H9 (cell line): Measurements from ENCODE around the gene CYSLTR2. TPM values are rescaled to one million over a fixed set of nuclear protein-coding genes. Genes with fewer than 3 reads are reported as not detected.

ENCODE experiments used
- DNase-seq: peaks from one replicate; pipeline ENCODE4 v3.0.0-alpha.2; 2017
- H2AFZ ChIP-seq: one replicate; pipeline ENCODE4 v1.6.1; 2013; ENCODE audit warnings: mild to moderate bottlenecking, low read length, control low read depth, moderate library complexity
- H2AK5ac ChIP-seq: 2 replicates; pipeline ENCODE4 v1.6.1; 2013; ENCODE audit warnings: low read length, control low read depth, mixed read lengths; ENCODE audit not compliant: insufficient read length
- H2BK120ac ChIP-seq: one replicate; pipeline ENCODE4 v1.6.1; 2013; ENCODE audit warnings: low read depth, mild to moderate bottlenecking, low read length, control low read depth, inconsistent platforms; ENCODE audit not compliant: poor library complexity, severe bottlenecking
- H2BK12ac ChIP-seq: 2 replicates; pipeline ENCODE4 v1.6.1; 2013; ENCODE audit warnings: low read length, control low read depth, mixed read lengths, low read depth; ENCODE audit not compliant: insufficient read length
- H2BK15ac ChIP-seq: 2 replicates; pipeline ENCODE4 v1.6.1; 2013; ENCODE audit warnings: low read depth, low read length, control low read depth
- H2BK20ac ChIP-seq: one replicate; pipeline ENCODE4 v1.6.1; 2013; ENCODE audit warnings: low read depth, mild to moderate bottlenecking, low read length, control low read depth, inconsistent platforms; ENCODE audit not compliant: poor library complexity, severe bottlenecking
- H2BK5ac ChIP-seq: 2 replicates; pipeline ENCODE4 v1.6.1; 2013; ENCODE audit warnings: low read length, control low read depth, mixed read lengths; ENCODE audit not compliant: insufficient read length
- H3K14ac ChIP-seq: 2 replicates; pipeline ENCODE4 v1.6.1; 2013; ENCODE audit warnings: low read length, control low read depth; ENCODE audit not compliant: insufficient read depth
- H3K18ac ChIP-seq: 2 replicates; pipeline ENCODE4 v1.6.1; 2013; ENCODE audit warnings: low read depth, mild to moderate bottlenecking, mixed read lengths, low read length, control low read depth; ENCODE audit not compliant: insufficient read length
- H3K23ac ChIP-seq: 2 replicates; pipeline ENCODE4 v1.6.1; 2013; ENCODE audit warnings: low read length, control low read depth, mixed read lengths, low read depth; ENCODE audit not compliant: insufficient read length
- H3K23me2 ChIP-seq: 2 replicates; pipeline ENCODE4 v1.6.1; 2013; ENCODE audit warnings: low read depth, mild to moderate bottlenecking, mixed read lengths, low read length, control low read depth; ENCODE audit not compliant: insufficient read length, poor library complexity, severe bottlenecking
- H3K27ac ChIP-seq: 2 replicates; pipeline ENCODE4 v1.5.1; 2013; ENCODE audit warnings: low read length, control low read depth, mixed read lengths, low read depth; ENCODE audit not compliant: insufficient read length
- H3K27me3 ChIP-seq: 2 replicates; pipeline ENCODE4 v1.6.1; 2013; ENCODE audit warnings: low read length, control low read depth, inconsistent platforms; ENCODE audit not compliant: insufficient read depth
- H3K4ac ChIP-seq: 2 replicates; pipeline ENCODE4 v1.6.1; 2013; ENCODE audit warnings: low read depth, mild to moderate bottlenecking, control low read depth, inconsistent platforms, low read length, moderate library complexity
- H3K4me1 ChIP-seq: 2 replicates; pipeline ENCODE4 v1.6.1; 2013; ENCODE audit warnings: low read length, control low read depth, inconsistent platforms; ENCODE audit not compliant: insufficient read depth
- H3K4me2 ChIP-seq: 2 replicates; pipeline ENCODE4 v1.6.1; 2013; ENCODE audit warnings: low read length, control low read depth, mixed read lengths; ENCODE audit not compliant: insufficient read length, insufficient read depth
- H3K56ac ChIP-seq: 2 replicates; pipeline ENCODE4 v1.6.1; 2013; ENCODE audit warnings: low read depth, mild to moderate bottlenecking, mixed read lengths, low read length, control low read depth; ENCODE audit not compliant: insufficient read length
- H3K79me1 ChIP-seq: 2 replicates; pipeline ENCODE4 v1.6.1; 2013; ENCODE audit warnings: low read depth, mild to moderate bottlenecking, moderate library complexity, low read length, control low read depth, inconsistent platforms; ENCODE audit not compliant: insufficient read depth, poor library complexity, severe bottlenecking
- H3K79me2 ChIP-seq: 2 replicates; pipeline ENCODE4 v1.6.1; 2013; ENCODE audit warnings: low read length, control low read depth, inconsistent platforms; ENCODE audit not compliant: insufficient read depth
- H3K9ac ChIP-seq: 2 replicates; pipeline ENCODE4 v1.6.1; 2013; ENCODE audit warnings: low read length, control low read depth, mixed read lengths; ENCODE audit not compliant: insufficient read length; ENCODE audit errors: extremely low read depth
- H3K9me3 ChIP-seq: one replicate; pipeline ENCODE4 v1.6.1; 2013; ENCODE audit warnings: low read depth, low read length, inconsistent platforms; ENCODE audit not compliant: control insufficient read depth
- H3T11ph ChIP-seq: one replicate; pipeline ENCODE4 v1.6.1; 2013; ENCODE audit warnings: mild to moderate bottlenecking, low read length, control low read depth, inconsistent platforms
- H4K20me1 ChIP-seq: one replicate; pipeline ENCODE4 v1.6.1; 2013; ENCODE audit not compliant: control insufficient read depth, insufficient read length, insufficient read depth
- H4K5ac ChIP-seq: 2 replicates; pipeline ENCODE4 v1.6.1; 2013; ENCODE audit warnings: low read depth, mild to moderate bottlenecking, mixed read lengths, low read length, control low read depth; ENCODE audit not compliant: insufficient read length
- H4K8ac ChIP-seq: replicated peaks from 2 replicates; pipeline ENCODE4 v1.6.1; 2013; ENCODE audit warnings: low read length, control low read depth, mixed read lengths, low read depth; ENCODE audit not compliant: insufficient read length
- H4K91ac ChIP-seq: 2 replicates; pipeline ENCODE4 v1.6.1; 2013; ENCODE audit warnings: low read depth, mild to moderate bottlenecking, moderate library complexity, mixed read lengths, low read length, control low read depth; ENCODE audit not compliant: insufficient read length
- H3K27ac Mint-ChIP-seq, 3 experiments: 2 replicates in 2 of 3; 3 replicates in 1 of 3; pipeline ENCODE4 v1.8.0; 2020 to 2021; ENCODE audit warnings: mixed read lengths in 3 of 3, mild to moderate bottlenecking in 1 of 3, moderate library complexity in 1 of 3
- H3K27me3 Mint-ChIP-seq: 2 replicates; pipeline ENCODE4 v1.8.0; 2021; ENCODE audit warnings: low read depth, mild to moderate bottlenecking, moderate library complexity, mixed read lengths
- H3K36me3 Mint-ChIP-seq, 3 experiments: 2 replicates in 2 of 3; 3 replicates in 1 of 3; pipeline ENCODE4 v1.8.0; 2020 to 2021; ENCODE audit warnings: low read depth in 3 of 3, mixed read lengths in 3 of 3; ENCODE audit not compliant: insufficient read depth in 1 of 3
- H3K4me1 Mint-ChIP-seq, 2 experiments: 2 replicates each; pipeline ENCODE4 v1.8.0; 2020; ENCODE audit warnings: mixed read lengths in 2 of 2
- H3K4me3 Mint-ChIP-seq, 2 experiments: 2 replicates in 1 of 2; 3 replicates in 1 of 2; pipeline ENCODE4 v1.8.0; 2020 to 2021; ENCODE audit warnings: mild to moderate bottlenecking in 2 of 2, mixed read lengths in 2 of 2, moderate library complexity in 1 of 2
- H3K9me3 Mint-ChIP-seq, 2 experiments: 2 replicates in 1 of 2; 3 replicates in 1 of 2; pipeline ENCODE4 v1.8.0; 2020; ENCODE audit warnings: mild to moderate bottlenecking in 2 of 2, mixed read lengths in 2 of 2, moderate library complexity in 1 of 2
- CTCF ChIP-seq: fragments of 200-600 bp; sonication (generic); conservative IDR thresholded peaks from 3 replicates; pipeline ENCODE4 v1.8.0; 2021; ENCODE audit warnings: antibody characterized with exemption, mild to moderate bottlenecking
- WGBS: extraction: QIAGEN DNeasy Blood & Tissue Kit; methylation state at CpG from one replicate; pipeline ENCODE4 v1.1.7; 2013; ENCODE audit warnings: missing lambda C conversion rate, low lambda C conversion rate, mixed read lengths; ENCODE audit not compliant: insufficient read length; ENCODE audit errors: extremely low coverage; 5-methylcytosine and 5-hydroxymethylcytosine counted together
- total RNA-seq: library from RNA; stranded (reverse); gene quantifications from 2 replicates; pipeline ENCODE4 v1.2.1, GENCODE V29; 2021

Gene CYSLTR2
- total RNA-seq, 1 experiment from 2014 or later = not detected

GRCh38 chr13:48728876-48729275 is 75.1 kb downstream of the CYSLTR2 start:
- H3K27me3 Mint-ChIP-seq = peaks cover 11% of the 10 kb centered on the region
- H4K91ac ChIP-seq = no peak overlapping the region
- peaks cover 6 to 8% of the 10 kb centered on the region in 2 experiments; a peak in 4 of 5 replicates for H3K9me3 Mint-ChIP-seq

More at GRCh38 chr13:48728876-48729275, 75.1 kb downstream of the CYSLTR2 start:
- no peak overlapping the region for H2AFZ ChIP-seq
- no peaks in the 10 kb centered on the region for H4K20me1 ChIP-seq
- H4K8ac ChIP-seq = no peak overlapping the region
- Mint-ChIP-seq H3K36me3 (peaks cover 0 to 3% (median 0%) of the 10 kb centered on the region in 3 experiments; a peak in 2 of 7 replicates), H3K27ac (no peak overlapping the region), H3K4me3 (no peak overlapping the region), H3K4me1 (peaks cover 11 to 14% of the 10 kb centered on the region in 2 experiments)
- no peak overlapping the region for H2BK5ac ChIP-seq
- H3K27ac ChIP-seq = no peak overlapping the region
- no peaks in the 10 kb centered on the region for H3K9me3 ChIP-seq
- H3K4me2 ChIP-seq = no peak overlapping the region
- no peak overlapping the region for H3K4ac ChIP-seq
- H2BK120ac ChIP-seq = no peak overlapping the region
- H3K9ac ChIP-seq = no peak overlapping the region
- no peak overlapping the region for H2AK5ac ChIP-seq
- no peaks in the 10 kb centered on the region for H3K23me2 ChIP-seq
- H3K23ac ChIP-seq = no peak overlapping the region
- no peak overlapping the region for H2BK12ac ChIP-seq
- H3K56ac ChIP-seq = no peak overlapping the region
- no peak overlapping the region for H3K18ac ChIP-seq
- no peak overlapping the region for H2BK15ac ChIP-seq
- no peak overlapping the region for H3K14ac ChIP-seq
- no CpG with 5 or more reads among the region's 4 CpGs for WGBS
- H4K5ac ChIP-seq = no peak overlapping the region
- H3K79me2 ChIP-seq = no peaks in the 10 kb centered on the region
- H3T11ph ChIP-seq = no peak overlapping the region
- no peak for DNase-seq
- H2BK20ac ChIP-seq = no peak overlapping the region
- TF ChIP-seq CTCF = no peak
- no peaks in the 10 kb centered on the region for H3K27me3 ChIP-seq
- H3K79me1 ChIP-seq = no peaks in the 10 kb centered on the region
- no peaks in the 10 kb centered on the region for H3K4me1 ChIP-seq
